HG03558 (cell line): ENCODE data around the gene CRTC3.
"Not testable (repeated sequence)": the region's sequence is repeated elsewhere in the genome, so short reads cannot be mapped to it uniquely, and the experiment has no call there.

Source experiments
- ATAC-seq: cut with Tn5 transposase; IDR thresholded peaks from one replicate; pipeline ENCODE4 v1.9.1; 2021; ENCODE audit warnings: moderate number of reproducible peaks; ENCODE audit not compliant: unreplicated experiment; ENCODE audit errors: extremely low read depth

CRTC3 gene

GRCh38 chr15:90667073-90667754 lies 137.5 kb downstream of the CRTC3 start:
- no peak for ATAC-seq

DNA sequence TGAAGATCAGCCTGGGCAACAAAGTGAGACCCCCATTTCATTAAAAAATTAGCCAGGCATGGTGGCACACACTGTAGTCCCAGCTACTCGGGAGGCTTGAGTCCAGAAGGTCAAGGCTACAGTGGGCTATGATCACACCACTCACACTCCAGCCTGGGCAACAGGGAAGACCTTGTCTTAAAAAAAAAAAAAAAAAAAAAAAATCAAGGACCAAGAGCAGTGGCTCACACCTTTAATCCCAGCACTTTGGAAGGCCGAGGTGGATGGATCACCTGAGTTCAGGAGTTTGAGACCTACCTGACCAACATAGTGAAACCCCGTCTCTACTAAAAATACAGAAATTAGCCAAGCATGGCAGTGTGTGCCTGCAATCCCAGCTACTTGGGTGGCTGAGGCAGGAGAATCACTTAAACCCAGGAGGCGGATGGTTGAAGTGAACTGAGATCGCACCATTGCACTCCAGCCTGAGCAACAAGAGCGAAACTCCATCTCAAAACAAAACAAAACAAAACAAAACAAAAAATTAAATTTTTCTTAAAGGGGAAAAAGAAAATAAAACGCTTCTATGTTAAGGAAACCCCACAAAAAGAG lies 138.1 kb downstream of the CRTC3 start:
- ATAC-seq: not testable (repeated sequence)

DNA sequence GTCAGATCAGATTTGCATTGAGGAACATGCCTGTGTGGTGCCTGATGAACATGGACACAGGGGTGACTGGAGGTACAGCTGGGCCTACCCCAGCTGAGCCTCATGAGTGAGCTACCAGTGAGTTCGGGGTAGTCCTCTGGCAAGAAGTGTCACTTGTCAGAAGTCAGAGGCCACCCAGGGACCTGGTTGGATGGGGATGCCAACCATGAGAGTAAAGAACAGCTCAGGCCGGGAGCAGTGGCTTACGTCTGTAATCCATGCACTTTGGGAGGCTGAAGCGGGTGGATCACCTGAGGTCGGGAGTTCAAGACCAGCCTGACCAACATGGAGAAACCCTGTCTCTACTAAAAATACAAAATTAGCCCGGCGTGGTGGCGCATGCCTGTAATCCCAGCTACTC lies 140.9 kb downstream of the CRTC3 start:
- ATAC-seq: not testable (repeated sequence)

DNA sequence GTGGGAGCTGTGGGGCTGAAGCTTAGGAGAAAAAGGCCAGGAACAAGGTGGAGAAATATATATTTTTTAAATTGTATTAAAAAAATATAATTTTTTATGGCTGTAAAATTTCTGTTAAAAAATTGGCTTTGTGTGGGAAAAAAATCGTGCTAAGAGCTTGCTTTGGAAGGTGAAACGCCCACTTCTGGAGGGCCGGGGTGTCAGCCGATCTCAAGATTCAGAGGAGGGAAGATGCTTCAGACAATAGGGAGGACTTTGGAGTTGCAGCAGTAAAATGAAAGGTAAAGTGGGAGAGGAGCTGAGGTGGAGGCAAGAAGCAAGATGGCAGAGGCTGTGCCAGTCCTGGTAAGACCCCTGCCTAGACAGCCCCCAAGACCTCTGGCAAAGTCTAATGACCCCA lies 141.5 kb downstream of the CRTC3 start:
- no peak for ATAC-seq

DNA sequence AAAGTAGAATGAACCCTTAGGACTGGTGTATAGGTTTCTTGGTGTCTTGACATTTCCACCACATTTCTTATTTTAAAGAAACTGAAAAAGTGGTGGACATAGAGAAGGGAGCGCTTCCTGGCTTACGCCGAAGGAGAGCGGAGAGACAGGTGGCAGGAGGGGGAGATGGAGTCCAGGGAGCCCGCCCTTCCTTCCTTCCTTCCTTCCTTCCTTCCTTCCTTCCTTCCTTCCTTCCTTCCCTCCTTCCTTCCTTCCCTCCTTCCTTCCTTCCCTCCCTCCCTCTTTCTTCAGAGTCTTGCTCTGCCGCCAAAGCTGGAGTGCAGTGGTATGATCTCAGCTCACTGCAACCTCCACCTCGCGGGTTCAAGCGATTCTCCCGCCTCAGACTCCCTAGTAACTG lies 143.6 kb downstream of the CRTC3 start:
- not testable (repeated sequence) for ATAC-seq

GRCh38 chr15:90674476-90674875 lies 144.8 kb downstream of the CRTC3 start:
- ATAC-seq: no peak

DNA sequence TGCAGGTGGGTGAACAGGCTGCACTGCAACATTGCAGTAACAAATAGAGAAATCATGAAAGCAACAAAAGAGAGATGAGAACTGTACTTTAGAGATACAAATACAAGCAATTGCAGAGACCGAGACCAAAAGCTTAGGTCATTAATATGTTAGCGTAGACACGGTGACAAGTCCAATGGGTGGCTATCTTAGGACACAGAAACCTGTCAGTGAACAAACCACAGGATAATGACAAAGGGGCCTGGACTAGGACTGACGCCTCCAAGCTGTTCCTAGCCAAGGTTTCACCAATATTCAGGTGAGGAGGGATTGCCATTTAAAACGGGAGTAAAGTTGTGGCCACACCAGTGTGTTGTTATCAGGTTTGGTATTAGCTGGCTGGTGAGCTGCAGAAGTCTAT lies 145.7 kb downstream of the CRTC3 start:
- ATAC-seq: no peak

- ATAC-seq: no peak
Observed at GRCh38 chr15:90677807-90678790, 148.4 kb downstream of the CRTC3 start.

GRCh38 chr15:90679959-90680358 lies 150.2 kb downstream of the CRTC3 start:
- ATAC-seq: no peak

GRCh38 chr15:90680371-90680935 lies 150.7 kb downstream of the CRTC3 start:
- ATAC-seq: no peak

- ATAC-seq: no peak
Observed at GRCh38 chr15:90681056-90681455, 151.3 kb downstream of the CRTC3 start.

GRCh38 chr15:90681480-90681879 lies 151.8 kb downstream of the CRTC3 start:
- ATAC-seq: no peak

DNA sequence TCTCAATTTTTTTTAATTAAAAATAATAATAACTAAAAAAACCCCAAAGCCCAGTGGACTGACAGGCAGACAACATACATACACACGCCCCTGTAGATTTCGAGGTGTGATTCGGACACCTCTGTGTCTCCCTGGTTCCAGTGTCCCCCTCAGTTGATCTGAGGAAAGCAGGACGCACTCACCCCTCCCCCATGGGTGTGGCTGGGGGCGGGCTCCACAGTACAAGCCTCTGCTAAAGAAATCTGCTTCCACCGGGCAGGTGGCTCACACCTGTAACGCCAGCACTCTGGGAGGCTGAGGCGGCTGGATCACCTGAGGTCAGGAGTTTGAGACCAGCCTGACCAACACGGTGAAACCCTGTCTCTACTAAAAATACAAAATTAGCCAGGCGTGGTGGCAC lies 153.6 kb downstream of the CRTC3 start:
- no peak for ATAC-seq

- no peak for ATAC-seq
Observed at GRCh38 chr15:90683876-90684275, 154.2 kb downstream of the CRTC3 start.

GRCh38 chr15:90684281-90684680 lies 154.6 kb downstream of the CRTC3 start:
- no peak for ATAC-seq

GRCh38 chr15:90685591-90686434 lies 156.1 kb downstream of the CRTC3 start:
- peak; percentile 14 for ATAC-seq

- ATAC-seq: peak; percentile 76
Observed at GRCh38 chr15:90686435-90687218, 156.9 kb downstream of the CRTC3 start.

- not testable (repeated sequence) for ATAC-seq
Observed at GRCh38 chr15:90689326-90689961, 159.7 kb downstream of the CRTC3 start.

GRCh38 chr15:90690585-90690984 lies 160.9 kb downstream of the CRTC3 start:
- no peak for ATAC-seq
